Femur (tissue), 1 donor: ENCODE measurements around the gene SNRNP25.
"Not testable (repeated sequence)": the region's sequence is repeated elsewhere in the genome, so short reads cannot be mapped to it uniquely, and the experiment has no call there.

Experiments used
- DNase-seq: peaks from one replicate; pipeline ENCODE4 v3.0.0-alpha.2; 2017

Gene SNRNP25

GRCh38 chr16:53346-54236 lies at the start of gene SNRNP25, which contains the start of gene POLR3K:
Gene SNRNP25 (plus strand): TSS chr16:53828. CDS start chr16:54017, 189 bp downstream.
Gene POLR3K (minus strand): TSS chr16:53608. CDS start chr16:53586, 22 bp downstream.
- DNase-seq: peak; percentile 100

DNA sequence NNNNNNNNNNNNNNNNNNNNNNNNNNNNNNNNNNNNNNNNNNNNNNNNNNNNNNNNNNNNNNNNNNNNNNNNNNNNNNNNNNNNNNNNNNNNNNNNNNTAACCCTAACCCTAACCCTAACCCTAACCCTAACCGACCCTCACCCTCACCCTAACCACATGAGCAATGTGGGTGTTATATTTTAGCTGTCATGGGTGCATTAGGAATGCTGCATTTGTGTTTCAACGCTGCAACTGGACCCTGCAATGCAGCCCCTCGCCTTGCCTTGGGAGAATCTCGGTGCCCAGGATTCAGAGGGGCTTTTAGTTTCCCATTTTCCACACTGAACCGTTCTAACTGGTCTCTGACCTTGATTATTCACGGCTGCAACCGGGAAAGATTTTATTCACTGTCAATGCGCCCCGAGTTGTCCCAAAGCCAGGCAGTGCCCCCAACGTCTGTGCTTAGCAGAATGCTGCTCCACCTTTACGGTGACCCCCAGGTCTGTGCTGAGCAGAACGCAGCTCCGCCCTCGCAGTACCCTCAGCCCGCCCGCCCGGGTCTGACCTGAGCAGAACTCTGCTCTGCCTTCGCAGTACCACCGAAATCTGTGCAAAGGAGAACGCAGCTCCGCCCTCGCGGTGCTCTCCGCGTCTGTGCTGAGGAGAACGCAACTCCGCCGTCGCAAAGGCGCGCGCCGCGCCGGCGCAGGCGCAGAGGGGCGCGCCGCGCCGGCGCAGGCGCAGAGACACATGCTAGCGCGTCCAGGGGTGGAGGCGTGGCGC lies 43.5 kb upstream of the SNRNP25 start:
- no peak for DNase-seq

DNA sequence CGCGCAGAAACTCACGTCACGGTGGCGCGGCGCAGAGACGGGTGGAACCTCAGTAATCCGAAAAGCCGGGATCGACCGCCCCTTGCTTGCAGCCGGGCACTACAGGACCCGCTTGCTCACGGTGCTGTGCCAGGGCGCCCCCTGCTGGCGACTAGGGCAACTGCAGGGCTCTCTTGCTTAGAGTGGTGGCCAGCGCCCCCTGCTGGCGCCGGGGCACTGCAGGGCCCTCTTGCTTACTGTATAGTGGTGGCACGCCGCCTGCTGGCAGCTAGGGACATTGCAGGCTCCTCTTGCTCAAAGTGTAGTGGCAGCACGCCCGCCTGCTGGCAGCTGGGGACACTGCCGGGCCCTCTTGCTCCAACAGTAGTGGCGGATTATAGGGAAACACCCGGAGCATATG lies 42.9 kb upstream of the SNRNP25 start:
- DNase-seq: not testable (repeated sequence)

DNA sequence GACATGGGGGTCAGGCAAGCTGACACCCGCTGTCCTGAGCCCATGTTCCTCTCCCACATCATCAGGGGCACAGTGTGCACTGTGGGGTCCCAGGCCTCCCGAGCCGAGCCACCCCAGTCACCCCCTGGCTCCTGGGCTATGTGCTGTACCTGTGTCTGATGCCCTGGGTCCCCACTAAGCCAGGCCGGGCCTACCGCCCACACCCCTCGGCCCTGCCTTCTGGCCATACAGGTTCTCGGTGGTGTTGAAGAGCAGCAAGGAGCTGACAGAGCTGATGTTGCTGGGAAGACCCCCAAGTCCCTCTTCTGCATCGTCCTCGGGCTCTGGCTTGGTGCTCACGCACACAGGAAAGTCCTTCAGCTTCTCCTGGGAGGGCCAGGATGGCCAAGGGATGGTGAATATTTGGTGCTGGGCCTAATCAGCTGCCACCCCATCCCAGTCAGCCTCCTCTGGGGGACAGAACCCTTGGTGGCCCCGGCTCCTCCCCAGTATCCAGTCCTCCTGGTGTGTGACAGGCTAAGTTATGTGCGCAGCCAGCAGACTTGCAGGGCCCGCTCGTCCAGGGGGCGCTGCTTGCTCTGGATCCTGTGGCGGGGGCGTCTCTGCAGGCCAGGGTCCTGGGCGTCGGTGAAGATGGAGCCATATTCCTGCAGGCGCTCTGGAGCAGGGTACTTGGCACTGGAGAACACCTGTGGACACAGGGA lies 36.4 kb upstream of the SNRNP25 start:
- DNase-seq: not testable (repeated sequence)

GRCh38 chr16:20886-21285 lies 32.7 kb upstream of the SNRNP25 start:
- DNase-seq: not testable (repeated sequence)

DNA sequence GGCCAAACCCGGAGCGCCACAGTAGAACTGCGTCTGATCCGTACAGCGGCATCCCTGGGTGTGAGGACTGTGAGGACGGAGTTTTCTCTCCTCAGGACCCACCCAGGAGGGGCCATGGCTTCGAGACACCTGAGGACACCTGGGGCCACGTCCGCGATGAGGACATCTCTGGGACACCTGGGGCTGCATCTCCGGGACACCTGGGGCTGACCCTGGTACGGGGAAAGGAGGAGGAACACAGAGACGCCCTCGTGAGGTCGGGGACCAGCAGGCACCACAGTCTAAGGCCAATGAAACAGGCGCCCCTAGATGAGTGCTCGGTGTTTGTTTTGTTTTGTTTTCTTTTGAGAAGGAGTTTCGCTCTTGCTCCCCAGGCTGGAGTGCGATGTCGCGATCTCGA lies 29.5 kb upstream of the SNRNP25 start:
- DNase-seq: not testable (repeated sequence)

- DNase-seq: not testable (repeated sequence)
These were observed 27.7 kb upstream of the SNRNP25 start for GRCh38 chr16:25926-26348.

DNA sequence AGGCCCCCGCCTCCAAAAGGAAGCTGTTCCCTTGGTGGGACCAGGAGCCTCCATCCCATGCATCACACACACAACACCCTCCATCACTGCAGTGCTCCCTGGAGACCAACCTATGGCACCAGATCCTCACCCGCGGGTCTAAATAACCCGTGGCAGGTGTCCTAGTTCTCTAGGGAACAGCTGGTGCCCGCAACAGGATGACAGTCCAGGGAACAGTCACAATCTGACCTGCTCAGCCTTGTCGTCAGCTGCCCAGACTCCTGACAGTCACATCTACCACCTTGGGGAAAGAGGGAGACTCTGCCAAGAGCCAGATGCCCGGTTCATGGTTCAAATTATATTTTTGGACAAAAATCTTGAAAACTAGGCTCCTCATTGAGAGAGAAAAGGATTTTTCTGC lies 23.0 kb upstream of the SNRNP25 start:
- not testable (repeated sequence) for DNase-seq

DNA sequence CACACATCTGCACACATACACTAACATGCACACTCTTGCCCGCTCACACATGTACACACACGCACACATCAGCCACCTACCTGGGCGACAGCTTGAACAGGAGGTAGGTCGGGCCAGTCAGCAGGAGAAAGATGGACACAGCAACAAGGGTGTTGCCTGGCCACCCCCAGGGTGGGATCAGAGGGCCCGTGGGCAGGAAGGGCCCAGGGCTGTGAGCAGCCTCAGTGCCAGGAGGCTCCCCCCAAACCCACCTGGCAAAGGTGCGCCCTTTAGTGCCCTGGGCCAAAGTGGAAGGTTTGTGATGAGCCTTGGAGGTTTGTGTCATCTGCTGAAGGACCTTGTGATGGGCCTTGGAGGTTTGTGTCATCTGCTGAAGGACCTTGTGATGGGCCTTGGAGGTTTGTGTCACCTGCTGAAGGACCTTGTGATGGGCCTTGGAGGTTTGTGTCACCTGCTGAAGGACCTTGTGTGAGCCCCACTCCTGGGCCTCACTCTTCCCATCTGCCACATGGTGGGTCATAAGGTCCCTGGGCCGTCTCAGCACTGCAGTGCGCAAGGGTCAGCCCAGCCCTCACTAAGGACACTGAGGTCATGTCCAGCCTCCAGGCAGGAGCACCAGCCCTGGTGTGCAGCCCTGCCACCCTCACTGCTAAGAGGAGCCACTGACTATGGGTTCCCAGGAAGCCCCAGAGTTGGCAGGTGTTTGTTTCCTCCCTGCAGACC lies 20.3 kb upstream of the SNRNP25 start:
- not testable (repeated sequence) for DNase-seq

GRCh38 chr16:33877-34647 lies 19.6 kb upstream of the SNRNP25 start:
- DNase-seq: no peak

- DNase-seq: no peak
These were observed 19.0 kb upstream of the SNRNP25 start for GRCh38 chr16:34648-34987.

DNA sequence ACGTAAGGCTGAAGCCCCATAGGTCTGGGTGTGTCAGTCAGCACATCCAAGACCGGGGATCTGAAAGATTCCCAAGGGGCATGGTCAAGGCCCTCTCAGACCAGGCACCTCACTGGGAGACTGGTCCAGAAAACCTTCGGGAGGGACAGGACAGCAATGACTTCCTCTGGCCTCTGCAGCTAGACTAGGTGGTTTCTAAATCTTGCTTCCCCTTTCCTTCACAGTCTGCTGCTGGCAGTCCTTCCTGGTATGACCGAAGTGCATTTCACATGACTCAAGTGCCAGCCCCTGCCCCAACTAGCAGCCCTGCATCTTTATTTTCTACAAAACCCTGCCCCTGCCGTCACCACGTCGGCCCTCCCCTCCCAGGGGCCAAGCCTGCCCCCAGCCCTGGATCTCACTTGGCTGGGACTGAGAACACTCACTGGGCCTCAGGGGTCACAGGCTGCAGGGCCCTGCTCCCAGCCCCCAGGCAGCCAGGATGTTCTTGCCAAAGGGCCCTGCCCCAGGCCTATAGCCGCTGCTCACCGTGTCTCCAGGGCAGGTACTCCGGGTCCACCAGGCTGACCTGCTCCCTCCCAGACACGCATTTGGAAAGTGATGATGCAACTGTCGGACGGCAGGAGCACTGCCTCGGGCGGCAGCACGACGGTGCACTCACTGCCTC lies 18.5 kb upstream of the SNRNP25 start:
- DNase-seq: peak; percentile 35

DNA sequence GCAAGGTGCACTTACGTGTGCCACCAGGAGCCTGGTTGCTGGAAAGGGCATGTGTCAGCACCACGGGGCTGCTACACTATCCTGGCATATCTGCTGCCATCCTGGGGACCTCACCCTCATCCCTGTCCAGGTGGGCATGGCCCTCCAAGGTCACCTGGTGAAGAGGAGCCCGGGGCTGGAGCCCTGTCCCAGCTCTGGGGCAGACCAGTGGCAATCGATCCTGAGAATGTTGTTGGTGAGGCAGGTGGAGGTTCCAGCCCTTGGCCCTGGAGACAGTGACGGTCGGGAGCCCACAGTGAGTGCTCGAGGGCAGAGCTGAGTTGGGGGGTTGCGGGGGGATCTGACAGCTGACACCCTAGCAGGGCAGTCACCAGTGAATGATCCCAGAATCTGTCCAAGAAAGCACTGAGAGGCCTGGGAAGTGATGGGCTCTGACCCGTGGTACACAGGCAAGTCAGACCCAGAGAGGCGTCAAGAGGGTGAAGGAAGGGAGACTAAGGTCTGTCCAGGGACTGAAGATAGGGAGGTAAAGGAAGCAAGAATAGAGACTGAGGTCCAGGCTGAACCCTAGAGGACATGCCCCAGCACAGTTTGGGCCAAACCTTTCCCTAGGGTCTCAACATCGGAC lies 17.8 kb upstream of the SNRNP25 start:
- DNase-seq: no peak

DNA sequence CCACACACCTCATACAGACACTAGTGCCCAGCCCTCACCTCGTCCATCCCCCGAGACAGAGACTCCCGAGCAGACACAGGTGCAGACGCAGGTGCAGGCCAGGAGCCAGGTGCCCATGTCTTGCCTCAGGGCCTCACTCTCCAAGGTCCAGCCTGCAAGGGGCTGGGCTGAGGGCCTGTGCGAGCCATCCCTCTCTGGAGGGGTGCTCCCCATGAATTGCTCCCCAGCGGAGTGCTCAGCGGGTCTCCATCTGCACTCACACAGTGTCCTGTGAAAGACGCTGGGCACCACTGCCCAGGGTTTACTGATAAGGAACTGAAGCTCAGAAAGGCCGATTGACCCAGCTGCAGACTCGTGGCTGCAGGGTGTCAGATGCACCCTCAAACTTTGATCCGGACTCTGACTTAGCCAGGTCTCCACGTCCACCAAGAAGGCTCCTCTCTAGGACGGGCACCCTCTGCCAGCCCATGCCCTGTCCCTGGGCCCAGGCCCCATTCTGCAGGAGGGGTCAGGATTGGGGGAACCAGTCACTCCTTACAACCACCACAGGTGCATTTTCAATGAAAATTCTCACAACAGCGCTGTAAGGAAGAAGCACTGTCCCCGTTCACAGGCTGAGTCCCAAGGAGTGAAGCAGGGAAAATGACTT lies 17.2 kb upstream of the SNRNP25 start:
- DNase-seq: no peak

DNA sequence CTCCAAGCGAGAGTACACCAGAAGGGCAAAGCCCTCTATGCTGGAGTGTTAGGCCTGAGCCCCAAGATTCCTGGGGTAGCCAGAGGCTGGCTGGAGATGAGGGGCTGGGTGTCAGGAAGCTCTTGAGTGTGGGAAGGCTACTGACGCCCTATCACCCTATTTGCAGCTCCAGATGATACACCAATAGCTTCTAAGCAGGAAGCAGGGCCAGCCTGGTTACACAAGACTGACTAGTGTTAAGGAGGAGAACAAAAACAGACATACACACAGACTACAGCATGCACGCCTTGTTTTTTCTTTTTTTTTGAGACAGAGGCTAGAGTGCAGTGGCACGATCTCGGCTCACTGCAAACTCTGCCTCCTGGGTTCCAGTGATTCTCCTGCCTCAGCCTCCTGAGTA lies 16.1 kb upstream of the SNRNP25 start:
- no peak for DNase-seq

- DNase-seq: not testable (repeated sequence)
These were observed 15.4 kb upstream of the SNRNP25 start for GRCh38 chr16:38206-38605.

DNA sequence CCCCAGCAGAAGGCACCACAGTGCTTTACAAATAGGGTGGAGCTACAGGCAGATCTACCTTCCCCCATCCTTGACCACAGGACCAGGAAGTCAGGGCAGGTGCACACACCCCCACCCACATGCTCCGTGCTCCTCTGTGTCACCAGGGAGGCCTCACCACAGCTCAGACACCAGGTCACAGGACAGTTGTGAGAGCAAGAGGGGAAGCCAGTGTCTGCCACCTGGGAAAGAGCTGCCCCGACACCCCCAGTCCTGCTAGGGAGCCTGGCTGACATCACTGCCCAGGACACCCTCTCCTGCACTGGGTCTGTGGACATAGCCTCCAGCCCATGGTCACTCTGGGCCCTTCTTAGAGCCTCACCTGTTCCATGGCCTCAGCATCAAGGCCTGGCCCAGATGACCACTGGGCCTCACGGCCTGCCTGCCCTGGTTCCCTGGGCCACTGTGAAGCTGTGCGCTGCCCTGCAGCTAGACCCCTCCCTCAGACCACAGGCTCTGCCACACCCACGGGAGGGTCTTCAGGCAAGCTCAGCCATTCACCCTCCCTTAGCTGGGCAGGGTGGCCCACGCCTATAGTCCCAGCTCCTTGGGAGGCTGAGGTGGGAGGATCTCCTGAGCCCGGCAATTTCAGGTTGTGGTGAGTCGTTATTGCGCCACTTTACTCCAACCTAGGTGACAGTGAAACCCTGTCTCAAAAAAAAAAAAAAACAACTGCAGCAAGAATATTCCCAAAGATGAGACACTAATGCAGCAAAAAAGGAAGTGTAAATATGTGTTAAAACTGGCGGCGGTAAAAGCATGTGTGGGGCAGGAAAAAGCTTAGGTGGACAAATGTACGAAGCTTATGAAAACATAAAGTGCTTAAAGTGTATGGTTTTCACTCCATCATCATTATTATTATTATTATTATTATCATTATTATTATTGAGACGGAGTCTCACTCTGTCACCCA lies 14.4 kb upstream of the SNRNP25 start:
- no peak for DNase-seq

DNA sequence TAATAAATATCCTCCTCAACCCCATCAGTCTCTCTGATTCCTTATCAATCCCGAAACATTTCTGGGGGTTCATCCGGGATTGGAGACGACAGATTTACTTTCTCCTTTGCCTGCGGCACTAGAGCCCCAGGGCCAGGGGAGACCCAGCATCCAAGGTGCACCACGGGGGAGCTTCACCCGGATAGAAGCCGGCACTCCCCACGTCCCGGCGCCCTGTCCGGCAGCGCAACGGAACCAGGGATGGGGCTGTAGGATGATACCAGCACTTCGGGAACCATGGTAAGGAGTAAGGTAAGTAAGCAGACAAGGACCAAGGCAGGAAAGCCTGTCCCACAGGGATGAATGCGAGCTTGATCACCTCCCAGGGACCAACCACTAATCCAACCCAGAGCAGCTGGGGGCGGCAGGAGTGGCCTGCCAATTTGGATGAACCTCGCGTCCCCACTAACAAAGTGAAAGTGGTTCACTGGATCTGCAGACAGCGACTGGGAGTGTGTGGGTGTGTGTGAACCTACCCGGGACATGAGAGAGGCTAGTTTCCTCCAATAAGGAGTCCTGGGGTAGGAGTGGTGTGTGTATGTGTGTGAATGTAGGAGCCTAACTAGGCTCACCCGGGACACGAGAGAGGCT lies 12.1 kb upstream of the SNRNP25 start:
- no peak for DNase-seq
